Stomach (tissue), 9 donors: ENCODE results near the gene TERC. TPM values are rescaled to one million over a fixed set of nuclear protein-coding genes. Genes with fewer than 3 reads are reported as not detected.
A peak's percentile ranks its signal among the peaks of the same experiment; 100 is the strongest.
"Not testable (repeated sequence)": the region's sequence is repeated elsewhere in the genome, so short reads cannot be mapped to it uniquely, and the experiment has no call there.

Experiments
- DNase-seq, 2 donors: peaks; one replicate each; pipeline versions ENCODE4 v3.0.0 to v3.0.0-alpha.2; 2013 to 2019
- H3K27ac ChIP-seq, 5 donors: fragments of 200-600 bp in 4 of 5; sonication (generic) in 4 of 5; one replicate each; pipeline ENCODE4 v1.5.1; 2013 to 2019; ENCODE audit warnings: mild to moderate bottlenecking in 1 of 5, moderate library complexity in 1 of 5
- H3K27me3 ChIP-seq, 3 donors: fragments of 200-600 bp; sonication (generic); one replicate each; pipeline ENCODE4 v1.5.1; 2017 to 2019; ENCODE audit warnings: mixed run types in 1 of 3
- H3K36me3 ChIP-seq, 4 donors: fragments of 200-600 bp; sonication (generic); 1 replicate in 3 of 4; 2 replicates in 1 of 4; pipeline ENCODE4 v1.5.1; 2016 to 2019
- H3K4me1 ChIP-seq, 4 donors: fragments of 200-600 bp; sonication (generic); one replicate each; pipeline ENCODE4 v1.5.1; 2016 to 2019
- H3K4me3 ChIP-seq, 4 donors: fragments of 200-600 bp; sonication (generic) in 3 of 4; one replicate each; pipeline ENCODE4 v1.5.1; 2016 to 2019; ENCODE audit warnings: mild to moderate bottlenecking in 1 of 4
- H3K9me3 ChIP-seq, 4 donors: fragments of 200-600 bp; sonication (generic); one replicate each; pipeline ENCODE4 v1.5.1; 2016 to 2019
- EP300 ChIP-seq: sonication (generic); formaldehyde crosslinking; IDR thresholded peaks from one replicate; pipeline ENCODE4 v1.6.1; 2017; ENCODE audit warnings: antibody characterized with exemption
- POLR2A ChIP-seq, 4 donors: fragments of 450-650 bp; IDR thresholded peaks; one replicate each; pipeline ENCODE4 v1.6.1; 2016; ENCODE audit warnings: antibody characterized with exemption in 4 of 4, control low read depth in 2 of 4, mild to moderate bottlenecking in 1 of 4, moderate library complexity in 1 of 4
- POLR2AphosphoS5 ChIP-seq, 3 donors: sonication (generic); formaldehyde crosslinking; IDR thresholded peaks; one replicate each; pipeline ENCODE4 v1.6.1; 2016; ENCODE audit warnings: antibody characterized with exemption in 3 of 3
- WGBS, 5 donors: extraction: QIAGEN DNeasy Blood & Tissue Kit in 3 of 5; methylation state at CpG; one replicate each; pipeline versions ENCODE4 v1.1.5 to v1.1.7; 2013 to 2018; 5-methylcytosine and 5-hydroxymethylcytosine counted together
- intact Hi-C: fragments of 100-400 bp; cut with DNase I; formaldehyde crosslinking; loops from one replicate; pipeline ENCODE4 v1.15.1; 2023; ENCODE audit warnings: low total_unique reads
- polyA plus RNA-seq, 3 donors: library from polyadenylated mRNA; stranded (reverse); fragments of 200-250 nt; gene quantifications; one replicate each; pipeline ENCODE4 v1.2.3, GENCODE V29; 2013
- total RNA-seq, 5 donors: library from RNA; depleted of rRNA; stranded (reverse); fragments of >200 nt; gene quantifications; one replicate each; pipeline versions ENCODE4 v1.1.0 to v1.2.3, GENCODE V29; 2014 to 2016
- TF ChIP-seq, protein P1 (sequence below), 7 experiments: fragments of 450-650 bp in 4 of 7; fragments of 200-600 bp in 3 of 7; sonication (generic) in 3 of 7; IDR thresholded peaks; one replicate each; pipeline ENCODE4 v1.5.1; 2016 to 2019; ENCODE audit warnings: antibody characterized with exemption in 7 of 7, control low read depth in 2 of 7, mild to moderate bottlenecking in 1 of 7
- donor health status: healthy with polysubstance abuse.
- donor health status: Bipolar disorder and iron deficiency.
- donor health status: healthy.

The TERC gene
- total and polyA plus RNA-seq, 8 donors = 107 to 717 (median 249) TPM; not detected in 3

- TF ChIP-seq EP300 (no peak), POLR2A (IDR thresholded peaks at IDR 0.05) (no peak)
- TF ChIP-seq, protein P1, sequence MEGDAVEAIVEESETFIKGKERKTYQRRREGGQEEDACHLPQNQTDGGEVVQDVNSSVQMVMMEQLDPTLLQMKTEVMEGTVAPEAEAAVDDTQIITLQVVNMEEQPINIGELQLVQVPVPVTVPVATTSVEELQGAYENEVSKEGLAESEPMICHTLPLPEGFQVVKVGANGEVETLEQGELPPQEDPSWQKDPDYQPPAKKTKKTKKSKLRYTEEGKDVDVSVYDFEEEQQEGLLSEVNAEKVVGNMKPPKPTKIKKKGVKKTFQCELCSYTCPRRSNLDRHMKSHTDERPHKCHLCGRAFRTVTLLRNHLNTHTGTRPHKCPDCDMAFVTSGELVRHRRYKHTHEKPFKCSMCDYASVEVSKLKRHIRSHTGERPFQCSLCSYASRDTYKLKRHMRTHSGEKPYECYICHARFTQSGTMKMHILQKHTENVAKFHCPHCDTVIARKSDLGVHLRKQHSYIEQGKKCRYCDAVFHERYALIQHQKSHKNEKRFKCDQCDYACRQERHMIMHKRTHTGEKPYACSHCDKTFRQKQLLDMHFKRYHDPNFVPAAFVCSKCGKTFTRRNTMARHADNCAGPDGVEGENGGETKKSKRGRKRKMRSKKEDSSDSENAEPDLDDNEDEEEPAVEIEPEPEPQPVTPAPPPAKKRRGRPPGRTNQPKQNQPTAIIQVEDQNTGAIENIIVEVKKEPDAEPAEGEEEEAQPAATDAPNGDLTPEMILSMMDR (IDR thresholded peaks at IDR 0.05) = no peak
- Histone ChIP-seq H3K36me3 (no peaks in the 10 kb centered on the region), H3K4me1 (peaks cover 7 to 28% (median 14%) of the 10 kb centered on the region in 4 donors), H3K27me3 (no peaks in the 10 kb centered on the region), H3K9me3 (no peaks in the 10 kb centered on the region), H3K27ac (no peak overlapping the region), H3K4me3 (no peak overlapping the region)
- intact Hi-C loops = no loop called here
- DNase-seq = no peak
- 40 to 61% (median 53%) methylated on average over 6 of the region's 6 CpGs for WGBS, 5 donors
These were observed 17.9 kb downstream of the TERC start for GRCh38 chr3:169746924-169747323.

- DNase-seq = no peak
- no peak for TF ChIP-seq EP300
- TF ChIP-seq, protein P1 (IDR thresholded peaks at IDR 0.05) = peak in 4 of 7 experiments; percentile 13 to 55 (median 37)
- Histone ChIP-seq H3K27me3 (no peaks in the 10 kb centered on the region), H3K36me3 (no peaks in the 10 kb centered on the region), H3K27ac (no peak overlapping the region), H3K4me3 (no peak overlapping the region), H3K4me1 (peaks cover 0 to 17% (median 10%) of the 10 kb centered on the region in 4 donors), H3K9me3 (no peaks in the 10 kb centered on the region)
- intact Hi-C loops = no loop called here
- WGBS, 5 donors = 0 to 79% (median 46%) methylated on average over 1 of the region's 1 CpG
These were observed 20.4 kb downstream of the TERC start for GRCh38 chr3:169744366-169745054.

GRCh38 chr3:169739067-169739466, 25.8 kb downstream of the TERC start:
- WGBS, 5 donors = 43 to 66% (median 55%) methylated on average over 2 of the region's 2 CpGs
- intact Hi-C loops = no loop called here

GRCh38 chr3:169731857-169732256, 33.0 kb downstream of the TERC start:
- peaks cover 0 to 32% (median 21%) of the 10 kb centered on the region in 4 donors for H3K9me3 ChIP-seq
- H3K36me3 ChIP-seq, H3K27me3 ChIP-seq, H3K27ac ChIP-seq, intact Hi-C loops, H3K4me1 ChIP-seq, DNase-seq, H3K4me3 ChIP-seq: not testable (repeated sequence)

More at GRCh38 chr3:169739067-169739466, 25.8 kb downstream of the TERC start:
- no peak for DNase-seq
- no peak overlapping the region for H3K4me3 ChIP-seq
- H3K4me1 ChIP-seq = peaks cover 0 to 4% (median 2%) of the 10 kb centered on the region in 4 donors
- H3K9me3 ChIP-seq = peaks cover 0 to 12% (median 3%) of the 10 kb centered on the region in 4 donors
- no peaks in the 10 kb centered on the region for H3K36me3 ChIP-seq
- H3K27ac ChIP-seq = no peak overlapping the region
- TF ChIP-seq EP300 = no peak
- TF ChIP-seq, protein P1 (IDR thresholded peaks at IDR 0.05) = no peak
- TF ChIP-seq POLR2AphosphoS5 (IDR thresholded peaks at IDR 0.05) = no peak
- no peak for TF ChIP-seq POLR2A (IDR thresholded peaks at IDR 0.05)
- no peaks in the 10 kb centered on the region for H3K27me3 ChIP-seq

DNA sequence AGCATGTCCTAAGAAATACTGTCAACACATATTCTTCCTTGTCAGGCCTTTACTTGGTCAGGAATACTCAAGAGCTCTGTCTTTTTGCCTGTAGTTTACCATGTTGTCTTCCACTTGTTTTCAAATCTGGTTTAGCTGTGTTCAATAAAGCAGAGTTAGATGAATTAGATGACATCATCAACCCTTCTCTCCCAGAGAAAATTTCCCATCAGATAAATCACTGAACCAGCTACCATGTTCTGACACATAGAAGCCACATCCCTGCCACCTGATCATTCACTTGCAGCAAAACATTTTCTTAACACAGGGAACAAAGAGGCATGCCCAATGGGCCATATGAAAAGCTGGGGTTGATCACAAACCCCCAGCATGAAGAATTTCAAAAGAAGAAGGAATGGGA, 42.1 kb downstream of the TERC start:
- Histone ChIP-seq H3K4me3 (no peak overlapping the region), H3K9me3 (no peaks in the 10 kb centered on the region), H3K27ac (no peak overlapping the region), H3K4me1 (no peaks in the 10 kb centered on the region), H3K36me3 (no peaks in the 10 kb centered on the region), H3K27me3 (no peaks in the 10 kb centered on the region)
- TF ChIP-seq, protein P1 (IDR thresholded peaks at IDR 0.05) = no peak
- no peak for TF ChIP-seq POLR2A (IDR thresholded peaks at IDR 0.05)
- intact Hi-C loops = no loop called here
- DNase-seq = no peak

DNA sequence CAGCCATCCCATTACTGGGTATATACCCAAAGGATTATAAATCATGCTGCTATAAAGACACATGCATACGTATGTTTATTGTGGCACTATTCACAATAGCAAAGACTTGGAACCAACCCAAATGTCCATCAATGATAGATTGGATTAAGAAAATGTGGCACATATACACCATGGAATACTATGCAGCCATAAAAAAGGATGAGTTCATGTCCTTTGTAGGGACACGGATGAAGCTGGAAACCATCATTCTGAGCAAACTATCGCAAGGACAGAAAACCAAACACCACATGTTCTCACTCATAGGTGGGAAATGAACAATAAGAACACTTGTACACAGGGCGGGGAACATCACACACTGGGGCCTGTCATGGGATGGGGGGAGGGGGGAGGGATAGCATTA, 46.4 kb downstream of the TERC start:
- H3K4me1 ChIP-seq, H3K4me3 ChIP-seq, intact Hi-C loops, H3K27me3 ChIP-seq, DNase-seq, H3K27ac ChIP-seq, H3K36me3 ChIP-seq, H3K9me3 ChIP-seq: not testable (repeated sequence)
- WGBS, 5 donors = 93 to 100% (median 97%) methylated on average over 2 to 4 of the region's 4 CpGs
